Activated T-cell treated with anti-CD3 and anti-CD28 coated beads, Interleukin-2, amount 50 U/mL, for 4 hours (primary cell): ENCODE measurements around the gene MED8. TPM values are rescaled to one million over a fixed set of nuclear protein-coding genes. Genes with fewer than 3 reads are reported as not detected.
"Not testable (repeated sequence)": the region's sequence is repeated elsewhere in the genome, so short reads cannot be mapped to it uniquely, and the experiment has no call there.

Source experiments
- ATAC-seq, 2 donors: fragments of 200-7000 bp; cut with Tn5 transposase; one replicate each; pipeline ENCODE4 v1.10.0; 2021
- DNase-seq: peaks from one replicate; pipeline ENCODE4 v3.0.0-alpha.2; 2020
- H3K27me3 Mint-ChIP-seq: one replicate; pipeline ENCODE4 v1.8.0; 2021; ENCODE audit warnings: low read depth, mixed read lengths
- H3K36me3 Mint-ChIP-seq: one replicate; pipeline ENCODE4 v1.8.0; 2022; ENCODE audit warnings: mixed read lengths; ENCODE audit not compliant: insufficient read depth
- H3K4me1 Mint-ChIP-seq: one replicate; pipeline ENCODE4 v1.8.0; 2021; ENCODE audit warnings: low read depth, mixed read lengths
- H3K4me3 Mint-ChIP-seq: one replicate; pipeline ENCODE4 v1.8.0; 2021; ENCODE audit warnings: mild to moderate bottlenecking, moderate library complexity, mixed read lengths
- H3K9me3 Mint-ChIP-seq: one replicate; pipeline ENCODE4 v1.8.0; 2021; ENCODE audit warnings: mixed read lengths
- total RNA-seq, 3 donors: library from RNA; stranded (reverse); gene quantifications; one replicate each; pipeline ENCODE4 v1.2.1, GENCODE V29; 2021

The MED8 gene
- total RNA-seq, 3 donors from 2014 or later: 49.8 to 59.1 (median 50.4) TPM

DNA sequence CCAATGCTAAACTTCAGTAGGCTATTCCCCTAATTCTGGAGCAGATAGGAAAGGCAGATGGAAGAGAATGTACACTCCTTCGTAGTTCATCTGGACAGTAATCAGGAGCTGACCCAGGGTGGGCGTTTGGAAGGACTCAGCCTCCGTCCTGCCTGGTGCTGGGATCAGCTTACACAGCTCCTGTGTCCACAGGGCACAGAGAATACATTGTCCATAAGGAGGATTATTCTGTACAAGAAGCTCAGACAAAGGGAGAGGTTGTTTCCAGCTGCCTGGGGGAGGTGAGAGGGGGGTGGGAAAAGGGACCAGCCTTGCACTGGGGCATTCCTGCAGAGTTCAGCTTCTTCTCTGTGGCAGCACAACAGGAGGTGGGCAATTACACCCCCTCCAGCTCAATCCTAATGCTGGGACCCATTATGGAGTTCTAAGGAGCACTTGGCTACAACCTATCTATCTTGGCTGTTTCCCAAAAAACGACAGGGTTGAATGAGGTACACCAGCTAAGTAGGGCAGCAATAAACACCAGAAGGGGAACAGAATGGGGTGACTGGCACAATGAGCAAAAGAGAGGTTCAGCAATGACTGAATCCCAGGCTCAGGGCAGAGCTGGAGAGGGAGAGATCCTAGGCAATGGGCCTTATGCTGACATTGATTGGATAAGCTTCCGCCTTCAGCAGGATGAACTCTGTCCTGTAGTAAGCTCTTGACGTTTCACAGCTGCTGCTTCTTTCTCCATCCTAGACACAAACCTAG, 7.4 kb downstream of the MED8 start:
- Mint-ChIP-seq H3K4me3 (no peak overlapping the region), H3K4me1 (peaks cover 6% of the 10 kb centered on the region), H3K36me3 (peaks cover 47% of the 10 kb centered on the region), H3K27me3 (no peaks in the 10 kb centered on the region), H3K9me3 (no peaks in the 10 kb centered on the region)
- no peak for ATAC-seq
- DNase-seq: no peak

DNA sequence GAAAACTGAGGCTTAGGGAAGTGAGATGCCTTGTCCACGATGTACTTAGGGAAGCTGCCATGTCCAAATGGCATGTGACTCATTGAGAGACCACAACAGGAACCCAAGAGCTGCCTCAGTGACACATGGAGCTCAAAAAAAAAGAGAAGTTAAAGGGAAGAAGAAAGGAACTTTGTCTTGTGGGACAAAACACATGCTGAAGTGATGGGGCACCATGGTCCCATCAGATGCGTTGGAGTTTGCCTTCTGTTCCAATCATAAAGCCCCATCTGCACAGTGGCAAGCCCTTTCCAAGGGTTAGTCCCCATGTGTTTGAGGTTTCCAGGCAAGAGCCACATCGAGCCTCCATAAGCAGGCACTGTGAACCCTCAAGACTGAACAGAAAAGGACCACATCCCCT, 8.0 kb downstream of the MED8 start:
- H3K9me3 Mint-ChIP-seq: no peaks in the 10 kb centered on the region
- H3K4me3 Mint-ChIP-seq: no peak overlapping the region
- no peak for DNase-seq
- H3K36me3 Mint-ChIP-seq: peaks cover 43% of the 10 kb centered on the region
- ATAC-seq: no peak
- peaks cover 6% of the 10 kb centered on the region for H3K4me1 Mint-ChIP-seq
- no peaks in the 10 kb centered on the region for H3K27me3 Mint-ChIP-seq

DNA sequence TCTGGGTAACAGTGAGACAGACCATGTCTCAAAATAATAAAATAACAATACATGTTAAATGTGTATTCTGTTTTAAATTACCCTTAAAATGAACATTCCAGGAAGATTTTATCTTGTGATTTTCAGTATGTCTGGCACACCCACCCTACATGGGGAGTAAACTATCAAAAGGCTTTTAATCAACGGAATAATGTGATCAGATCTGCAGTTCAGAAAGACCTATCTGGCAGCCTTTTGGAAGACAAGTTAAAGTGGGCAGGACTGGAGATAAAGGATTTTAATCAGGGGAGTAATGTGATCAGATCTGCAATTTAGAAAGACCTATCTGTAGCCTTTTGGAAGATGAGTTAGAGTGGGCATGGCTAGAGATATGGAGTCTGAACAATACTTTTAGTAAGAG, 10.1 kb downstream of the MED8 start:
- Mint-ChIP-seq H3K27me3 (no peaks in the 10 kb centered on the region), H3K4me1 (peaks cover 6% of the 10 kb centered on the region), H3K9me3 (no peaks in the 10 kb centered on the region), H3K4me3 (no peak overlapping the region), H3K36me3 (peaks cover 24% of the 10 kb centered on the region)
- no peak for DNase-seq
- no peak for ATAC-seq

DNA sequence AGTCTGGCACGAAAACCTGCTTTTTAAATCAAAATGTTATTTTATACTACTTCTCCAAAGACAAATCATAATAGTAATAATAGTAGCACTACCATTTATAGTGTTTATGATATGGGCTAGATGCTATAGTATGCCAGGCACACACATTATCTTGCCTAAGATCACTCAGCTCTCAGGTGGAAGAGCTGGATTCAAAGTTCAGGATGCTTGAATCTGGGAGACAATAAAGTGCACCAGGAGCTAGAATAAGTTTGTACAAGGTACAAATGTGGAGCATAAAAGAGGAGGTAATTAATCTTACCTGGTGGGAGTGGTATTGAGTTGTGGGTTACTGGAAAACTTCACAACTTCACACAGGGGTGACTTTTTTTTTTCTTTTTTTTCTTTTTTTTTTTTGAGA, 11.8 kb downstream of the MED8 start:
- Mint-ChIP-seq H3K9me3 (no peaks in the 10 kb centered on the region), H3K27me3 (no peaks in the 10 kb centered on the region), H3K4me1 (peaks cover 6% of the 10 kb centered on the region), H3K36me3 (peaks cover 13% of the 10 kb centered on the region), H3K4me3 (no peak overlapping the region)
- DNase-seq (no peak), ATAC-seq (no peak)

DNA sequence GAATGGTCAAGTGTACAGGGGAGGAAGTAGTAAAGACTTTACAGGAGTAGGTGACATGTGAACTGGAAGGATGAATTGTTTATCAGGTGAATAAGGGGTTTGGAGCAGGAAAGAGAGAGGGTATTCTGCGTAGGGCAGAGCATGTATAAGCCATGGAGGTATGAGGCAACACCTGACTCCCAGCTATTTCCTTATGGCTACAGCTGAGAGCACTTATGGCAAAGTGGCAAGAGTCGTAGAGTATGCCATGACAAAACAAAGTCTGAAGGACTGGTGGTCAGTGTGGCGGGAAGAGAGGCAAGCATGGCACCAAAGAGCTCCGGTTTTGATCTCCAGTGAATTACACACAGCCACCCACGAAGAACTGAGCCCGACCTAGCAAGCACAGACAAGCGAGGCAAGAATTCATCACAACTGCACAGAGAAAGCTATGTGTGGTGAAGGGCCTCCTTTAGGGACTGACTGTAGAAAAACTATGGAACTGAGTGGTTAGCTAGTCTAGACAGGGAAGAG, 12.8 kb downstream of the MED8 start:
- Mint-ChIP-seq H3K36me3 (peaks cover 7% of the 10 kb centered on the region), H3K9me3 (no peaks in the 10 kb centered on the region), H3K4me3 (no peak overlapping the region), H3K27me3 (no peaks in the 10 kb centered on the region), H3K4me1 (peaks cover 6% of the 10 kb centered on the region)
- no peak for ATAC-seq
- no peak for DNase-seq

DNA sequence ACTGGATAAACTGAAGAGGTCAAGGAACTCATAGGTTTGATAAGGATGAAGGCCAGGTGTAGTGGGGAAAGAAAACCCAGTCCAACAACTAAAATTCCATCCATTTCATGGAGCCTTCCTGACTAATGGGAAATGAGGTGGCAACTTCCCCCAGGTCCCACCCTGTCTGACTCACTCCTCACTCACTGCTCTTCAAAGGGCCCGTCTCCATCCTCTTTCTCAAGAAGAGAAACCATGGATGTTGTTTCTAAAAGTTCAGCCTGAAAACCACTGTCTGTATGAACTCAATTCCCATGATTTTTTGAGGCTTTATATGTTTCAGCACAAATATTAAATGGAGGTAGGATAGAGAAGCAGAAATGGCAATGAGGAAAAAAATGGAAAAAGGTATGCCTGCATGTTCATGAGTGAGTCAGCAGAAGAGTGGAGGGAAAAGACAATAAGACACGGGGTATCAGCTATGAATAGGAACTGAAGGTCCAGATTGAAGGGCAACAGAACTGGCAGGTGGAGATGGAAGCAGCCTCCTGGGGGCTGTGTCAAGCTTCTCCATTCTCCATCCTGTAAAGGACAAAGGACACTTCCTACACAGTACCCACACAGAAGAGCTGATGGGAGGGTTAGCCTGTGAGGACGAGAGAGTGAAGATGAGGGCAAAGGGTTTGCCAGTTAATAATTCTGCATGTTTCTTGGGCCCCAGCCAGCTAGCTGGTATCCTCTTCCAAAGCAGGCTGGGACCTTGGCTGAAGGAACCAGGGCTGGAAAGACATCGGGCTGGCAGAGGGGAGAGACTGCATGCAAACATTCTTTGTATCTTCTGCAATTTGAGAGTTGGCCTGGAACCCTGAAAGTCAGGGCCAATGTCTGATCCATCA, 16.3 kb downstream of the MED8 start:
- no peaks in the 10 kb centered on the region for H3K27me3 Mint-ChIP-seq
- peaks cover 14% of the 10 kb centered on the region for H3K4me1 Mint-ChIP-seq
- DNase-seq (no peak), ATAC-seq (no peak)
- no peaks in the 10 kb centered on the region for H3K36me3 Mint-ChIP-seq
- H3K4me3 Mint-ChIP-seq: no peak overlapping the region
- no peaks in the 10 kb centered on the region for H3K9me3 Mint-ChIP-seq

DNA sequence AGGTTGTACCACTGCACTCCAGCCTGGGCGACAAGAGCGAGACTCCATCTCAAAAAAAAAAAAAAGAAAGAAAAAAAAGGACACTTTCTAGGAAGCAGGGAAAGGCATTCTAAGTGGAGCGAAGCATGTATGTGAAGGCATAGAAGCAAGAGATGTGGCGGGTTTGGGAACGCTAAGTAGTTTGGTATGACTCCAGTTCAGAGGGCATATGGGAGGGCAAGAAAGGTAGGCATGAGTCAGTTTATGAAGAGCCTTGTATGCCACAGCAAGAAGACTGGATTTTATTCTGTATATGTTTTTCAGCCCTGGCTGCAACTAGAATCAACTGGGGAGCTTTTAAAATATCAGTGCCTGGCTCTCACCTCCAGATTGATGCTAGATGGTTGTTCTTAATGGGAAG, 17.4 kb downstream of the MED8 start:
- Mint-ChIP-seq H3K4me1 (peaks cover 15% of the 10 kb centered on the region), H3K36me3 (no peaks in the 10 kb centered on the region), H3K27me3 (no peaks in the 10 kb centered on the region), H3K9me3 (no peaks in the 10 kb centered on the region), H3K4me3 (no peak overlapping the region)
- no peak for ATAC-seq
- no peak for DNase-seq

DNA sequence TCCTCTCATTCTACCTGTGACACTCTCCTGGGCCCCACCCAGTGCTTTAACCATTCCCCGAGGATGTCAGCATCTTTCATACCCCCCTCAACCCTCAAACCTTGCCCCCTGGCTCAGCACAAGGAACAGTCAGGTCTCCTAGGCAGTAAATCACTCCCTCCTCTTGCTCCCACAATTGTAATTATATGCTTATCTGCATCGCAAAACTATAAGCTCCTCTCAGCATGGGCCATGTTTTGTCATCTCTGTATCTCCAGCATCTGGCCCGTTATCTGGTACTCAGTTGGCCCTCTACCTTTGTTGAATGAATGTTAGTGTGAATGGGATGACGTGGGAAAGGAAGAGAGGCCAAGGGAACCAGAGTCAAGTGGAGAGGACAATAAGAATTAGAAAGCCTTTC, 19.0 kb downstream of the MED8 start:
- ATAC-seq (no peak), DNase-seq (no peak)
- Mint-ChIP-seq H3K4me3 (no peak overlapping the region), H3K9me3 (no peaks in the 10 kb centered on the region), H3K4me1 (peaks cover 23% of the 10 kb centered on the region), H3K36me3 (peaks cover 3% of the 10 kb centered on the region), H3K27me3 (no peaks in the 10 kb centered on the region)

DNA sequence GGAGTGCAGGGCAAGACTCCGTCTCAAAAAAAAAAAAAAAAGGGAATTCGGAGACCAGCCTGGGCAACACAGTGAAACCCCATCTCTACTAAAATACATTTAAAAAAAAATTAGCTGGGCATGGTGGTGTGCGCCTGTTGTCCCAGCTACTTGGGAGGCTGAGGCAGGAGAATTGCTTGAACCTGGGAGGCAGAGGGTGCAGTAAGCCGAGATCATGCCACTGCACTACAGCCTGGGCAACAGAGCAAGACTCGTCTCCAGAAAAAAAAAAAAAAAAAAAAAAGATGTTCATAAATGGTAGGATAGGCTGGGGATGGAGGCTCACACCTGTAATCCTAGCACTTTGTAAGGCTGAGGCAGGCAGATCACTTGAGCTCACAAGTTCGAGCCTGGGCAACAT, 19.8 kb downstream of the MED8 start:
- not testable (repeated sequence) for H3K27me3 Mint-ChIP-seq, H3K9me3 Mint-ChIP-seq, DNase-seq, ATAC-seq, H3K36me3 Mint-ChIP-seq, H3K4me3 Mint-ChIP-seq
- H3K4me1 Mint-ChIP-seq: peaks cover 29% of the 10 kb centered on the region

DNA sequence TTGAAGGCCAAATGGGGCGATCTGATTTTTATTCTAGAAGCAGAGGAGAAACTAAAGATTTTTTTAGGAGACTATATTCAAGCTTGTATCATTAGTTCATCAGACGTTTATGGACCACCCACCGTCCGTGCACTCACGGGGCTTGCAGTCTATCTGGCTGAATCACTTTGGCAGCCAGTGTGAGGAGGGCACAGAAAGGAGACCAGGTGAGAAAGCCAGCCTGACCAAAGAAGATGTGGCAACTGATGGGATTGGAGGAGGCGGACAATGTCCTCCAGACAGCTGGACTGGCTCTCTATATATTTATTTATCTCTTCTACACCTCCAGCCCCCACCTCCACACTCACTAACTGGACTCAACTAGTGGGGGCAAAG, 21.0 kb downstream of the MED8 start:
- Mint-ChIP-seq H3K36me3 (peaks cover 14% of the 10 kb centered on the region), H3K9me3 (no peaks in the 10 kb centered on the region), H3K27me3 (no peaks in the 10 kb centered on the region), H3K4me1 (peaks cover 29% of the 10 kb centered on the region), H3K4me3 (peak overlapping the region; percentile 93)
- ATAC-seq: no peak
- DNase-seq: no peak

DNA sequence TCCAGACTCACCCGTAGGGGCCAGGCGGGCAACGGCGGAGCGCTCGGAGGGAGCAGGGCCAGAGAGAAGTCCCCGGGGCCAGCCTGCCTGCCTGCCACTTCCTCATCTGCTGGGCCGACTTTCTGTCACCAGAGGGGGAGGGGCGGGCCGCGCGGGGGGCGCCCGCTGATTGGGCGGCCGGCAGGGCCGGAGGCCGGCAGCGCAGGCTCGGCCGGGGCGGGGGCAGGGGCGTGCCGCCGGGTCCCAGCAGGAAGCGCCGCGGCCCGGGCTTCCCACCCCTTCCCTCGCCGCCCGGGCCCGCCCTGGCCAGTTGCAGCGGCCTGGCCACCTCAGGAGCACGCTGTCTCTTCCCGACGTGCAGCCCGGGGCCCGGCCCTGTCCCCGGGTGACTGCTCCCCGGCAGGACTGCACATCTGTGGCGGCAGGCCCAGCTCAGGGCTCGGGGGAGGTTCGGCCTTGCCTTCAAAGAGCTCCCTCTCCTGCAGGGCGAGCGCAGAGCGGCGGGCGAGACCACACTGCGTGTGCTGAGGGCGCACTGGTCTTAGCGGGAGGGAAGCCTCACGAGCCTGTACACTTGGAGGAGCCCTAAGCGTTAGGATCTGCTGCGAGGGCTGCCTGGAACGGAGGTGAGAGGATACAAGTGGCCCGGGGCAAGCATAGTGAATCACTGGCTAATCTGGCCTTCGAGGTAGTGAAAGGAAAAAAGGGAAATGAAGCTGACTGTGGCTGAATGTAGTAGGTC, 21.5 kb downstream of the MED8 start, which contains the start of gene ELOVL1:
Gene ELOVL1 (minus strand): TSS at position 108 of the 742 bp plus-strand sequence. CDS start 2,402 bp downstream, outside the sequence.
- peak; percentile 83 to 86 for ATAC-seq
- no peaks in the 10 kb centered on the region for H3K9me3 Mint-ChIP-seq
- H3K4me3 Mint-ChIP-seq: peak within 1 kb of the TSS; percentile 93

DNA sequence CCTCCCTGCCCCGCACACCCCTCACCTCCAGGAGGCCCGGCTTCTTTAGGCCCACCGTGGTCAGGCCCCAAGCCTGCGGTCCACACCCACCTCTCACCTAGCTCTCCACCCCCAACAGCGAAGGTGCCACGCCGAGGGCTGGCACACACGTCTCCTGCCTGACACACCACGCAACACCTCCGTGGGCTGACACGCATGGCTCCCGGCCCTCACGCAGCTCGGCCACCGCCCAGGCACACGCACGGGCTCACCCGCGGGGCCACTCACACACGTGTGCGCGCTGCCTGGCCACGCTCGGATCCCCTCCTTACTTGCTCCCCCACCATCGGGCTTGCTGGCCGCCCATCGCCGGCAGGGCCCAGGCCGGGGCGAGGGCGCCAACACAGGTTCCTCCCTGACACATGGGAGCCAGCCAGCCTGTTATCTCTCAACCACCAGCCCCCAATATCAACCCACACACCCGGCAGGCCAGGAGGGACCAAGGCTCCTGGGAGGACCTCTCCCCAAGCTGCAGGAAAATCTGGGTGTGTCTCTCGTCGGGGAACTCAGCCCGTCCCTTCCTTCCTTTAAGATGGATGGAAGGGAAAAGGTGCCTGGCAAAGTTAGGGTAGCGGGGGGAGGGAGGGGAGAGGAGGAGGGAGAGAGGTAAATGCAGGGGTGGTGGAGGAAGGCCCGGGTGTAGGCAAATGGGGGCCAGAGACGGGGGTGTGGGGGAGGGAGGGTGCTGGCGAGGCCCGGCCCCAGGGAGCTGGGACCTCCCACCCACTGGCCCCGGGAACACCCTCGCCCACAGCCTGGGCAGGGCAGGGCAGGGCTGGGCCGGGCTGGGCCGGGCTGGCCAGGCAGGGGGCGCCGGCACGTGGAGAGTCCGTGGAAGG, 22.3 kb downstream of the MED8 start:
- no peak for DNase-seq
- Mint-ChIP-seq H3K4me3 (peak overlapping the region; percentile 90), H3K4me1 (peaks cover 29% of the 10 kb centered on the region), H3K27me3 (no peaks in the 10 kb centered on the region), H3K9me3 (no peaks in the 10 kb centered on the region), H3K36me3 (peaks cover 16% of the 10 kb centered on the region)
- ATAC-seq: peak; percentile 61 to 68

More for the DNA sequence above, 21.5 kb downstream of the MED8 start, which contains the start of gene ELOVL1:
- peak; percentile 79 for DNase-seq
- Mint-ChIP-seq H3K36me3 (peaks cover 15% of the 10 kb centered on the region), H3K27me3 (no peaks in the 10 kb centered on the region), H3K4me1 (peaks cover 29% of the 10 kb centered on the region)

DNA sequence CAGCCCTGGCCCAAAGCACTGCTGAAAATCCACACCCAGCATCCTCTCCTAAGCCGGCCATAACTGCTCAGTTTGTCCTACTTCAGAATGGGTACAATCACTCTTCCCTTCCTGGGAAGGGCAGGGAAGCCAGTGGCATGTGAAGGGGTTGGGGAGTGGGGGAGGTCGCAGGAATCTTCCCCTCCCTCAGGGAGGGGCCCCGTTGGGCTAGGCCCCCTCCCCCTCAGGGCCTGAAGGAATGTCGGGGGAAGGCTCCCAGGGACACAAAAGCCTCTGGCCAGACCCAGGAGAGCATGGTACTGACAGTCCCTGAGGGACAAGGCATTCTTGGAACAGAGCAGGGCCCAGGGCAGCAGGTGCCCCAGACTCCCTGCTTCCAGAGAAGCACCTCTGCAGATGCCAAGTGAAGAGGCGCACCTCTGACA, 23.0 kb downstream of the MED8 start:
- Mint-ChIP-seq H3K27me3 (no peaks in the 10 kb centered on the region), H3K4me1 (peaks cover 29% of the 10 kb centered on the region), H3K4me3 (peak overlapping the region; percentile 90), H3K9me3 (no peaks in the 10 kb centered on the region), H3K36me3 (peaks cover 16% of the 10 kb centered on the region)
- ATAC-seq (no peak), DNase-seq (no peak)
